HepG2 (cell line): ENCODE results near the gene NFE2L1. TPM values are rescaled to one million over a fixed set of nuclear protein-coding genes. Genes with fewer than 3 reads are reported as not detected.
A peak's percentile ranks its signal among the peaks of the same experiment; 100 is the strongest.

Source experiments
- AGO1 ChIP-seq: fragments of 200-400 bp; formaldehyde crosslinking; IDR thresholded peaks from 2 replicates; pipeline ENCODE4 v1.6.1; 2017; ENCODE audit warnings: mild to moderate bottlenecking, low read depth, low read length, moderate library complexity; ENCODE audit not compliant: poor library complexity, severe bottlenecking
- DMTF1 ChIP-seq: sonication (generic); formaldehyde crosslinking; IDR thresholded peaks from 2 replicates; pipeline ENCODE4 v1.4.0; 2020; ENCODE audit warnings: mild to moderate bottlenecking, missing genetic modification reagents
- ELF4 ChIP-seq: sonication (generic); formaldehyde crosslinking; IDR thresholded peaks from 2 replicates; pipeline ENCODE4 v1.5.0; 2020; ENCODE audit warnings: missing genetic modification reagents, mild to moderate bottlenecking, moderate library complexity, borderline replicate concordance
- FOXA1 ChIP-seq, 2 experiments: fragments of 450-650 bp in 1 of 2; sonication (generic) in 1 of 2; formaldehyde crosslinking in 1 of 2; IDR thresholded peaks; 2 replicates each; pipeline versions ENCODE4 v1.4.0 to v1.6.1; 2016 to 2020; ENCODE audit warnings: missing genetic modification reagents in 1 of 2
- HOXA5 ChIP-seq: sonication (generic); formaldehyde crosslinking; IDR thresholded peaks from 2 replicates; pipeline ENCODE4 v1.4.0; 2020; ENCODE audit warnings: missing genetic modification reagents
- KLF12 ChIP-seq: sonication (generic); formaldehyde crosslinking; IDR thresholded peaks from 2 replicates; pipeline ENCODE4 v1.4.0; 2020; ENCODE audit warnings: missing genetic modification reagents, borderline replicate concordance
- MAZ ChIP-seq, 2 experiments: sonication (generic) in 1 of 2; formaldehyde crosslinking in 1 of 2; IDR thresholded peaks; 2 replicates each; pipeline versions ENCODE4 v1.5.0 to v1.6.1; 2012 to 2020; ENCODE audit warnings: low read depth in 2 of 2, mild to moderate bottlenecking in 2 of 2, borderline replicate concordance in 1 of 2, improper control_type of control experiment in 1 of 2, low read length in 1 of 2, missing genetic modification reagents in 1 of 2, moderate library complexity in 1 of 2
- MYPOP ChIP-seq: sonication (generic); formaldehyde crosslinking; IDR thresholded peaks from 2 replicates; pipeline ENCODE4 v1.8.1; 2023; ENCODE audit warnings: mild to moderate bottlenecking, moderate library complexity, missing genetic modification reagents
- POLR2AphosphoS2 ChIP-seq: IDR thresholded peaks from 2 replicates; pipeline ENCODE4 v1.6.1; 2011; ENCODE audit warnings: low read depth, low read length, improper control_type of control experiment
- RCOR2 ChIP-seq: IDR thresholded peaks from 2 replicates; pipeline ENCODE4 v1.6.1; 2016; ENCODE audit warnings: missing biosample characterization, missing genetic modification reagents
- SCMH1 ChIP-seq: sonication (generic); formaldehyde crosslinking; IDR thresholded peaks from 2 replicates; pipeline ENCODE4 v1.9.0; 2021; ENCODE audit warnings: missing genetic modification reagents, mild to moderate bottlenecking, borderline replicate concordance
- SP5 ChIP-seq: IDR thresholded peaks from 2 replicates; pipeline ENCODE4 v1.6.1; 2016; ENCODE audit warnings: low read depth, borderline replicate concordance
- ZBTB8A ChIP-seq: sonication (generic); formaldehyde crosslinking; IDR thresholded peaks from 2 replicates; pipeline ENCODE4 v1.4.0; 2020; ENCODE audit warnings: mild to moderate bottlenecking, low read depth, missing genetic modification reagents, borderline replicate concordance
- ZNF138 ChIP-seq: sonication (generic); formaldehyde crosslinking; IDR thresholded peaks from 2 replicates; pipeline ENCODE4 v1.5.0; 2020; ENCODE audit warnings: mild to moderate bottlenecking, low read depth, missing genetic modification reagents
- ZNF546 ChIP-seq: sonication (generic); formaldehyde crosslinking; conservative IDR thresholded peaks from 2 replicates; pipeline ENCODE4 v1.8.1; 2023; ENCODE audit warnings: mild to moderate bottlenecking, missing genetic modification reagents
- ZNF605 ChIP-seq: sonication (generic); formaldehyde crosslinking; IDR thresholded peaks from 2 replicates; pipeline ENCODE4 v1.8.0; 2022; ENCODE audit warnings: mild to moderate bottlenecking, missing genetic modification reagents
- polyA plus RNA-seq, 8 experiments: library from polyadenylated mRNA; depleted of rRNA in 3 of 8; stranded (reverse) in 7 of 8; unstranded in 1 of 8; fragments of >200 nt; fragmentation: Illumina TruSeq in 4 of 8; extraction: Trizol in 4 of 8; gene quantifications; 2 replicates each; pipeline versions ENCODE4 v1.2.1 to v1.2.3, GENCODE V29; 2011 to 2016; ENCODE audit warnings: low read depth in 4 of 8, missing spikeins in 1 of 8, mixed read lengths in 1 of 8; ENCODE audit not compliant: insufficient read depth in 1 of 8
- total RNA-seq, 5 experiments: library from RNA; depleted of rRNA; stranded (reverse); fragments of >200 nt; fragmentation: Illumina TruSeq; extraction: Trizol; gene quantifications; 2 replicates each; pipeline ENCODE4 v1.2.3, GENCODE V29; 2016; ENCODE audit warnings: low read depth in 1 of 5
- TF ChIP-seq, protein P1 (sequence below): sonication (generic); formaldehyde crosslinking; IDR thresholded peaks from 2 replicates; pipeline ENCODE4 v1.8.0; 2022; ENCODE audit warnings: missing genetic modification reagents, low read depth, mild to moderate bottlenecking, borderline replicate concordance
- TF ChIP-seq, protein P2 (sequence below): IDR thresholded peaks from 2 replicates; pipeline ENCODE4 v1.6.1; 2016; ENCODE audit warnings: low read depth, borderline replicate concordance
- TF ChIP-seq, protein P3 (sequence below): IDR thresholded peaks from 2 replicates; pipeline ENCODE4 v1.6.1; 2016

NFE2L1 gene
- total and polyA plus RNA-seq, 2 of the 13 experiments (the other 11 are each of a cell fraction or from before 2014, with no cell fraction given), result 67.0 to 234 TPM

DNA sequence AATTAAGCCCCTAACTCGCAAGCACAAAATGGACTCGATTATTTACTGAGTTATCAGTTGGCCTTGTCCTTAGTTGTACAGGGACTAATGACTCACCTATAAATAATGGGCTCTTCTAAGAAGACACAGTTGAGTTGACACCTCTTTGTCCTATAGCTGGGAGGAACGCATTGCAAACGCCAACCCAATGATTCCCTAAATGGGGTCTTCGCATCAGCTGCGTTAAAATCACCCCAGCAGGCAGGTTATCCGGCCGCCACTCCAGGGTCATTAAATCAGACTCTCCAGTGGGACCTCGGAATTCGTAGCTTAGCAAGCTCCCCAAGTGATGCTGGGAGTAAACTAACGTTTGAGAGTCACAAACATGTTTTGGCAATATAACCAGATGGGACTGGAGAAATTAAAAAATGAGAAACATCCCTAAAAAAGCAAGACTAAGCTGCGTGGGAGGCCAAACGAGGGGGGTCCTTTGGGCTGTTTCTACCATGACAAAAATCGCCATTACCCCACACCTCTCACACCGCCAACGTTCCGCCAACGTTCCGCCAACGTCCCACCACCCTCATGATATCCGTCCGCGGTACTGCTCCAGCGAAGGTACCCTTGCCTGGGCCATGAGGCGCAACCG is 932 bp upstream of the NFE2L1 start (continued):
- no peak for TF ChIP-seq AGO1
- TF ChIP-seq, protein P1, sequence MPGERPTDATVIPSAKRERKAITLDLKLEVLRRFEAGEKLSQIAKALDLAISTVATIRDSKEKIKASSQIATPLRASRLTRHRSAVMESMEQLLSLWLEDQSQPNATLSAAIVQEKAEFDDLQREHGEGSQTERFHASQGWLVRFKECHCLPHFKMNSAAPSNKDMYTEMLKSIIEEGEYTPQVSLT (CRISPR knock-in tag), result no peak
- no peak for TF ChIP-seq ZNF138 (CRISPR knock-in tag)
- TF ChIP-seq RCOR2, result no peak
- no peak for TF ChIP-seq ELF4 (CRISPR knock-in tag)
- TF ChIP-seq, protein P2, sequence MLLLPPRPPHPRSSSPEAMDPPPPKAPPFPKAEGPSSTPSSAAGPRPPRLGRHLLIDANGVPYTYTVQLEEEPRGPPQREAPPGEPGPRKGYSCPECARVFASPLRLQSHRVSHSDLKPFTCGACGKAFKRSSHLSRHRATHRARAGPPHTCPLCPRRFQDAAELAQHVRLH (CRISPR knock-in tag), result no peak
- no peak for TF ChIP-seq MYPOP (CRISPR knock-in tag)
- no peak for TF ChIP-seq HOXA5
- 0 out of 2 replicates have a peak, but pooled peaks have one; percentile 13 for TF ChIP-seq ZNF546 (CRISPR knock-in tag)
- TF ChIP-seq, protein P3, sequence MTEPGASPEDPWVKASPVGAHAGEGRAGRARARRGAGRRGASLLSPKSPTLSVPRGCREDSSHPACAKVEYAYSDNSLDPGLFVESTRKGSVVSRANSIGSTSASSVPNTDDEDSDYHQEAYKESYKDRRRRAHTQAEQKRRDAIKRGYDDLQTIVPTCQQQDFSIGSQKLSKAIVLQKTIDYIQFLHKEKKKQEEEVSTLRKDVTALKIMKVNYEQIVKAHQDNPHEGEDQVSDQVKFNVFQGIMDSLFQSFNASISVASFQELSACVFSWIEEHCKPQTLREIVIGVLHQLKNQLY, result no peak
- no peak for TF ChIP-seq POLR2AphosphoS2
- TF ChIP-seq MAZ (IDR thresholded peaks at IDR 0.05; ENCODE audit: borderline replicate concordance, low read depth, low read length), result no peak
- TF ChIP-seq MAZ (CRISPR knock-in tag; IDR thresholded peaks at IDR 0.05; ENCODE audit: low read depth), result no peak
- TF ChIP-seq KLF12 (CRISPR knock-in tag), result no peak
- TF ChIP-seq ZNF605 (CRISPR knock-in tag), result peak; percentile 21; the same call in 1 of the 2 replicates
- no peak for TF ChIP-seq ZBTB8A (CRISPR knock-in tag)
- TF ChIP-seq SCMH1 (CRISPR knock-in tag), result no peak
- no peak for TF ChIP-seq FOXA1 (IDR thresholded peaks at IDR 0.05)
- TF ChIP-seq FOXA1 (CRISPR knock-in tag; IDR thresholded peaks at IDR 0.05), result no peak
- no peak for TF ChIP-seq DMTF1
- no peak for TF ChIP-seq SP5 (CRISPR knock-in tag)
